GOT3 (cell line): Measurements from ENCODE around the gene RNPEPL1.
"Not testable (repeated sequence)": the region's sequence is repeated elsewhere in the genome, so short reads cannot be mapped to it uniquely, and the experiment has no call there.

Experiments
- DNase-seq: peaks from one replicate; lab custom pipeline; 2025; ENCODE audit warnings: mixed read lengths; lab: John Stamatoyannopoulos, UW

The RNPEPL1 gene, protein sequence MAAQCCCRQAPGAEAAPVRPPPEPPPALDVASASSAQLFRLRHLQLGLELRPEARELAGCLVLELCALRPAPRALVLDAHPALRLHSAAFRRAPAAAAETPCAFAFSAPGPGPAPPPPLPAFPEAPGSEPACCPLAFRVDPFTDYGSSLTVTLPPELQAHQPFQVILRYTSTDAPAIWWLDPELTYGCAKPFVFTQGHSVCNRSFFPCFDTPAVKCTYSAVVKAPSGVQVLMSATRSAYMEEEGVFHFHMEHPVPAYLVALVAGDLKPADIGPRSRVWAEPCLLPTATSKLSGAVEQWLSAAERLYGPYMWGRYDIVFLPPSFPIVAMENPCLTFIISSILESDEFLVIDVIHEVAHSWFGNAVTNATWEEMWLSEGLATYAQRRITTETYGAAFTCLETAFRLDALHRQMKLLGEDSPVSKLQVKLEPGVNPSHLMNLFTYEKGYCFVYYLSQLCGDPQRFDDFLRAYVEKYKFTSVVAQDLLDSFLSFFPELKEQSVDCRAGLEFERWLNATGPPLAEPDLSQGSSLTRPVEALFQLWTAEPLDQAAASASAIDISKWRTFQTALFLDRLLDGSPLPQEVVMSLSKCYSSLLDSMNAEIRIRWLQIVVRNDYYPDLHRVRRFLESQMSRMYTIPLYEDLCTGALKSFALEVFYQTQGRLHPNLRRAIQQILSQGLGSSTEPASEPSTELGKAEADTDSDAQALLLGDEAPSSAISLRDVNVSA

DNA sequence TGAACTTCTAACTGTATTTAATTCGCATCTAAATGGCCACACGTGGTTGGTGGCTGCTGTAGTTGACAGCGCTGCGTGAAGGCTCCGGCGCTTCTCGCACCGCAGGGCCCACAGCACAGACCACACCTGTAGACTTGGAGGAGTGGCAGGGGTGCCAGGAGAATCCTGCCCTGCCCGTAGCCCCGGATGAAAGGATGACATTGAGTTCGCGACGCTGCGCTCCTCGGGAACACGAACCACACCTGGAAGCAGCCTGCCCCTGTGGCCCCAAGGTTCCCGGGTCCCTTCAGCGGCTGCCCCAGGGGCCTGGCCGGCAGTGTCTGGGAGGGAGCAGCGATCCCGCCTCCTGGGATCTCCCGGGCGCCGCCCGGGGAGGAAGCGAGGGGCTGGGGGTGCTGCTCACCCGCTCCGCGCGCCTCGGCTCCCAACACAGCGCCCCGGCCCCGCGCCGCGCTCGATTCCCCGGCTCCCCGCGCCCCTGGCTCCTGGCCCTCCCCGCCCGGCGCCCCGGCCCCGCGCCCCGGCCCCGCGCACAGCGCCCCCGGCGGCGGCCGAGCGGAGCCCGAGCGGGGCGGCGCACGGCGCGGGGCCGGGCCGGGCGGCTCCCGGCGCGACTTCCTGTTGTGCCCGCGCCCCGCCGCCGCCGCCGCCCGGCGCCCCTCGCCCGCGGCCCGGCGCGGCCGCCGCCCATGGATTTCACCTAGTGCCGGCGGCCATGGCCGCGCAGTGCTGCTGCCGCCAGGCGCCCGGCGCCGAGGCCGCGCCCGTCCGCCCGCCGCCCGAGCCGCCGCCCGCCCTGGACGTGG, at the start of gene RNPEPL1:
RNPEPL1 (plus strand) TSS at position 613 of the 806 bp plus-strand sequence; CDS start at position 716, 103 bp downstream.
- no peak for DNase-seq

DNA sequence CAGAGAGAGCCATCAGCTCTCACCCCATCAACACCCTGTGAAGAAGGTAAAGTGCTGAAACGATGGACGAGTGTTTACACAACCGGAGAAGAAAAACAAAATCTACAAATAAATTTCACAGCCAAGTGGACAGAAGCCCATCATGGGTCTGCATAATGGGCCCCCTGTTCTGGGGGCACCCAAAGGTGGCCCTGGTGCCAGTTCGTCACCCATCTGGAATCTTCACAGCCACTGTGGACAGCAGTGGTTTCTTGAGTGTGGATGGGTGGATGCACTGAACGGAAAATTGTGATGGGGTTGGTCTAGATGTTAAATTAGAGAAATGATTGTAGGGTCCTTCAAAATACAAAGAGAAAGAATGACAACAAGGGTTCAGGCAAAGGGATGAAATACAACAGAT, 49.3 kb upstream of the RNPEPL1 start:
- DNase-seq: no peak

DNA sequence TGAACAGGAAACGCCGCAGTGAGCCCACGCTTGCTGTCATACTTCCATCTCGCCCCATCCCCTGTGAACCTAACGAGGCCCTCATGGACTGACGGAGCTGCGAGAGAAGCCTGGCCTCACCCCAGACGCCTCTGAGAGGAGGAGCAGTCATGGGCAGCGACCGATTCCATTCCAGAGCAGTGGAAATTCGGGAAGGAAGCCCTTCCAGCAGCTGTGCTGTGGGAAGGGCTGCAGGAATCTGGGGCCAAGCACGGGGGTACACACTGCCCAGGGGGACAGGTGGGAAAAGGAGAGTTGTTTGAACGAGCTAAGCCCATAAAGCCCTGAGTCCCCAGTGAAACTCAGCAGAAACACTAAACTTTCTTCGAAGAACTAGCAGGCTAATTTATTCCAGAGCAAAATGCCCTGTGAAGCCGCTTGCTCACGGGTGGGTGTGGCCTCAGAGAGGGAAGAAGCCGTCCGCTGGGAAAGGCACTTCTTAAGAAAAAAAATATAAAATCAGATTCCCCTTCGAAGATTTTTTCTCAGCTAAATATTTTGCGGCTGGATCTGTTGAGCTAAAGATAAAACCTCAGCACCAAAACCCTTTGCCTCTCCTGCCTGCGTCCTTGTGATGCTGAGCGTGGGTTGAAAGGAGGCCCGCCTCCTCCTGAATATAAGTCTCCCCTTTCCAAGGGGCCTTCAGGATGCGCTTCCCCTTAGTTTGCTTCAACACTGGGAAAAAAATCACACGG, 48.7 kb upstream of the RNPEPL1 start:
- no peak for DNase-seq

DNA sequence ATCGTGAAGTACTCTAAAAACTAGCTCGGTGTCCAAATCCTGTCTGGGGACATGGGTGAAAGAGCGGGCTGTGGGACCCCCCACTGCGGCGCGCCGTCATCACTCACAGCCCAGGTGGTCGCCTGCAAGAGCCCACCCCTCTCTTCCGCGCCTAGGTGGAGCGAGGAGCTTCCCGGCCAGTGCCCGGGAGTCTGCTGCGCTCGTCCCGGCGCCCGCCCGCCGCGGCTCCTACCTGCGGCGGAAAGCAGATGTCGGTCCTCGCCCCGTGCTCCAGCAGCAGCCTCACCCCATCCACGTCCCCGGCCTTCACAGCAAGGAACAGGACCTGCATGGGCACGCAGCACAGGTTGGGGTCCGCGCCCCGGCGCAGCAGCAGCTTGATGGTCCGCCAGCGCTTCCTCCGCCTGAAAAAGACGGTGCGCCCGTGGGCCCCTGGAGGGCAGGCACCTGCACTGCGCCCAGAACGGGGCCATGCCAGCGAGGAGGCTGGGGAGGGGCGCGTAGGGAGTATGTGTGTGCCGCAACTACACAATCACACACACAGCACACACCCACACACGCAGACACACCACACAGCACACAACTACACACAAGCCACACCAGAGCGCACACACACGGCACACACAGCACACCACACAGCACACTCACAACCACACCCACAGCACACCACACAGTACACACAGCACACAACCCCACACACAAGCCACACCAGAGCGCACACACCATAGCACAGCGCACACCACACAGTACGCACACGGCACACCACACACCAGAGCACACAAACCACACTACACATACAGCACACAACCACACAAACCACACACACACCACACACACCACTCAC, 47.9 kb upstream of the RNPEPL1 start:
- DNase-seq: no peak

DNA sequence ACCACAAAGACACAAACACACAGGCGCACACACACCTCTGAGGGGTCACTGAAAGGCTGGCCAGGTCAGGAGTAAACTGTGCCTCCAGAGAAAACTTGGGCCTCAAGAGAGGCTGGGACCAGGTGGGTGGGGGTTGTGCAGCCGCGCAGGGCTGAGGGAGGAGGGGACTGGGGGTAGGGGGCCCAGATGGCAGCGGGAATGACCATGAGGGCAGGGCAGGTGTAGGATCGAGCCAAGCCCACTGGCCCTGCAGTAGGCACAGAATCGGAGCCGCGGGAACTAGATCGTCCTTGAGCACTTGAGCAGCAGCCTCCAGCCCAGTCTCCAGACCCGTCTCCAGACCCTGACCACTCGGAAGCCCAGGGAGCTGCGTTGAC, 47.3 kb upstream of the RNPEPL1 start:
- DNase-seq: no peak

DNA sequence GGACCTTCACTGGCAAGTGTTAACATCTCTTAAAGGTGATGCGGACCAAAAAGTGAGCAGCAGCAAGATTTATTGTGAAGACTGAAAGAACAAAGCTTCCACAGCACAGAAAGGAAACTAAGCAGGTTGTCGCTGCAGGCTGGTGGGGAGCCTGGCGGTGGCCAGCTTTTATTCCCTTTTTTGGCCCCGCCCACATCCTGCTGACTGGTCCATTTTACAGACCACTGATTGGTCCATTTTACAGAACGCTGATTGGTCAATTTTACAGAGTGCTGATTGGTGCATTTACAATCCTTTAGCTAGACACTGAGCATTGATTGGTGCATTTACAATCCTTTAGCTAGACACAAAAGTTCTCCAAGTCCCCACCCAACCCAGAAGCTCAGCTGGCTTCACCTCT, 46.4 kb upstream of the RNPEPL1 start:
- not testable (repeated sequence) for DNase-seq

DNA sequence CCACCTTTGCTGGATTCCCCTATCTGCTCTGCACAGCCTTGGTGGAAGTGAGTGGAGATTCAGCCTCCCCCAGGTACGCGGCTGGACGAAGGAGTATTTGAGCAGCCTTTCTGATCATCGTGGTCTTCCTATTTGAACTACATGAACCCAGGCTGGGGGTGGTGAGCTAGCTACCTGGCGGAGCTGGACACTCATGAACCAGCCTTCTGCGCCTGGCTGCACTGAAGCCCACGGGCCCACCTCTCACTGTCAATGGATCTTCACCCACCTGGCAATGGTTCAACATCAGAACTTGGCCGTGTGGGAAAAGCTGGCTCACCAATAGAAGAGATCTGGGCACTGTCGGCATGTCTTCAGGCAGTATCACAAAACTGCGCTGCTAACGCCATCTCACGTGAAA, 45.9 kb upstream of the RNPEPL1 start:
- no peak for DNase-seq

DNA sequence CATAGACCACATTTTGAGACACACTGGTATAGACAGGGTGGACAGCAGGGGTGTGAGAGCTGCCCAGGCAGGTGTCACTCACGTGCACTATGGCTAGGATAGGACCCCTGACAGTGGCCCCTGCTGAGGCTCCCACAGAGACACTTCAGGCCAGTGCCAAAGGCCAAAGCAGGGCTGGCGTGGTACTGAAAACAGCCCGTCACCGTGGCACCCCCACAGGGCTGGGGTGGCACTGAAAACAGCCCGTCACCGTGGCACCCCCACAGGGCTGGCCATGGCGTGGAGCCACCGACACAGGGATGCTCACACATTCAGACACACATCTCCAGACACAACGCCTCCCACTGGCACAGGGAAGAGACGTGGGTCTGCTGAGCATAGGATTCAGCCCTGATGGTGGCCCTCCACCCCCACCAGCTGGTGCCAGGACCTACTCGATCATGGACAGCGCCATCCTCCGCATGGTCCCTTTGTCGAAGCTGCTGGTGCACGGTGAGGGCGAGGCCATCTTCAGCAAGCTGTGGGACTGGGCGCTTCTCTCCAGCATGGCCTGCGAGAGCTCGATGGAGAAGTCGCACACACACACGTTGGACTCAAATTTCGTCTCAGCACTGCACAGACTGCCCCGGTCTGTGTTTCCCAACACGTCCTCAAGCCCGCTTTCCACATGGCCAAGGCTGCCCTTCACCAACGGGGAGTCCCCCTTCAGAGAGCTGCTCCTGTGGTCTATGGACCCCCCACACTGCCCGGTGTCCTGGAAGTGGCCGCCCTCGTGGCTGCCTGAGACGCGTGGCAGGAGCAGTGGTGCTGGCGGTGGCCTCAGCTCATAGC, 44.6 kb upstream of the RNPEPL1 start:
- DNase-seq: no peak

DNA sequence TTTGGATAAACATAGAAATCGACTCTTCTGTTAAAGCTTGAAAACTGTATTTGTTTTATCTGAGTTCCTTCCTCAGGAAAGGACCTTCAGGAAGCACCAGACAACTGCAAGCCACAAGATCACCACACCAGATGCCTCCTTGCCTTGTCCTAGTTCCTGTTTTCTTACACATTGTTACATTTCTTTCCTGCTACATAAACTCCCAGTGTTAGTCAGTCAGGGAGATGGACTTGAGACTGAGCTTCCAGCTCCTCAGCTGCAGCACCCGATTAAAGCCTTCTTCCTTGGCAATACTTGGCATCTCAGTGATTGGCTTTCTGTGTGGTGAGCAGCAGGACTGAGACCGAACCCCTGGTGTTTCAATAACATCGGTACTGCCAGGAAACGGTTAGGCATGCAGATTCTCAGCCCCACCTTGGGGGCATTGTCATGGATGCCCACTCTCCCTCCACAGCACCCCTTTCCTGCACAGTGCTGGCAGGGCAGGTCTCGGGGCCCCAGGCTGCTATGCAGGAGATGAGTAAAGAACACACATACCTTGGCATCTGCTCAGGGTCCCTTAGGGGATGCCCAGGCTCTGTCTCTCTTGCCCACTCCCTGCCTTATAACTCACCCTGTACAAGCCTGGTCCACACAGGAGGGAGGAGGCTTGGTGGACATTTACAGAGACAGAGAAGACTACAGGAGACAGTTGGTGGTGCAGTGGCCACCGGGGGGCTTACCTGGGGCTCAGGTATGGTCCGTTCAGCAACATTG, 43.1 kb upstream of the RNPEPL1 start:
- DNase-seq: no peak

DNA sequence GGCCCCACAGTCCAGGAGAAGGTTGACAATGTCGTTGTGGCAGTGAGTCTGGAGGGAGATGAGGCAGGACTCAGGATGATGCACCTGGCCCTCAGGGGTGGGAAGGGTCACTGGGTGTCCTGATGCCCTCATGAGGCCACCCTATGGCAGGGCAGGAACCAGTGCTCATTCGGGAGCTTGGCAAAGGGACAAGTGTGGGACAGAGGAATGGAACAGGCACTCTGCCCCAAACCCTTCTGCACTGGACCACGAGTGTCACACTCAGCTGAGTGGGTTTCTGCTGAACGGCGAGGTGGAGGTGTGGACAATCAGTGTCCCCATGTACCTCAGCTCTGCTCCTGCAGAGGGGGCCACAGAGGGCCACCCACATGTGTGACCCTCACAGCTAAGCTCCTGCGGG, 42.5 kb upstream of the RNPEPL1 start:
- DNase-seq: no peak

DNA sequence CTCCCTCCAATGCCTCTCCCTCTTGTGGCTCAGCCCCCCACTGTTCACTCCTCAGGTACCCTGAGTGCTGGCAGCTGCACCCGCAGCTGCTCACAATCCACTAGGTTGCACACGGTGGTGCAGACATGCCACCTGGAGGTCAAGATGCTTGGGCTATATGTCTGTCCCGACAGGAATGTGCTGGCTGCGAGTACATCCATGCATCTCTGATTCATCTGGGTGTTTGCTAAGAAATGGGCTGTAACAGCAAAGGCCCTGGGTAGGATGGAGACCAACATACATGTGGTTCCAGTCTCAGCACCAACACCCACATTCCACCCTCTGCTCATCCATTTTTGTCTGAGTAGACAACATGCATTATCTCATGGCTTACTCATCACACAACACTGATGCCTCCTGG, 41.8 kb upstream of the RNPEPL1 start:
- DNase-seq: no peak

DNA sequence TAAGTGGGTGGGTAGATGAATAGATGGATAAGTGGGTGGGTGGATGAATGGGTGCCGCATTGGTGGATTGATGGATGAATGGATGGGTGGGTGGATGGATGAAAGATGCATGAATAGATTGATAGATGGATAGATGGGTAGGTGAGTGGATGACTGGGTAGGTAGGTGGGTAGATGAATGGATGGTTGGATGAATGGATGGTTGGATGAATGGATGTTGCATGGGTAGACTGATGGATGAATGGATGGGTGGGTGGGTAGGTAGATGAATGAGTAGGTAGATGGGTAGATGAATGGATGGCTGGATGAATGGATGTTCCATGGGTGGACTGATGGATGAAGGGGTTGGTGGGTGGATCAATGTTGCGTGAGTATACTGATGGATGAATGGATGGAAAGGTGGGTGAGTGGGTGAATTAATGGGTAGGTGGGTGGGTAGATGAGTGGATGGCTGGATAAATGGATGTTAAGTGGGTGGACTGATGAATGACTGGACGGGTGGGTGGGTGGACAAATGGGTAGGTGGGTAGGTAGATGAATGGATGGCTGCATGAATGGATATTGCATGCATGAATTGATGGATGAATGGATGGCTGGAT, 41.0 kb upstream of the RNPEPL1 start:
- DNase-seq: no peak

DNA sequence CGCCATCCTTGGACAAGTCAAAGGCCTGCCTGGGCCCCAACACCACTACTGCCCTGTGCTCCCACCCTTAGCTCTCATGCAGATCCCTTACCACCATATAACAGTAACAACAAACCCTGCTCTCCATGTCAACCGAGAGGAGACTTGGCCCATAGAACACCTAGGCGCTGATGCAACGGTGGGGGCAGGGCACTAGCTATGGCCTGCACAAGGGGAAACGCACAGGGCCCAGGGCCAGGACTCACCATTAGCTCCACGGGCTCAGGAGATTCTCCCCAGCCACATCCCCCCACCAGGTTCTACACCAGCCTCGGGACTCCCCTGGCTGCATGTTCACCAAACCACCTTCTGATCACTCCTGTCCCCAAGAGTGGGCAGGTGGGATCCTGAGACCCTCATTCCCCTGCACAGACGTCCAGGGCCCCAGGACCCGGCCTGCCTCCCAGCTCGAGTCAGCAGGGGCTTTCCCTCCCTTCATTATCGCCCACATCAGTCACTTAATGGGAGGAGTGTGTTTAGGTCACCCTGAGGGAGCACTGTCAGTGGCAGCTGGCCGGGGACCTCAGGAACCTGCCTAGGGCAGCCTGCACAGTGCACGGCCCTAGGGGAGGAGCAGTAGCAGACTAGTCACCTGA, 39.8 kb upstream of the RNPEPL1 start:
- no peak for DNase-seq

DNA sequence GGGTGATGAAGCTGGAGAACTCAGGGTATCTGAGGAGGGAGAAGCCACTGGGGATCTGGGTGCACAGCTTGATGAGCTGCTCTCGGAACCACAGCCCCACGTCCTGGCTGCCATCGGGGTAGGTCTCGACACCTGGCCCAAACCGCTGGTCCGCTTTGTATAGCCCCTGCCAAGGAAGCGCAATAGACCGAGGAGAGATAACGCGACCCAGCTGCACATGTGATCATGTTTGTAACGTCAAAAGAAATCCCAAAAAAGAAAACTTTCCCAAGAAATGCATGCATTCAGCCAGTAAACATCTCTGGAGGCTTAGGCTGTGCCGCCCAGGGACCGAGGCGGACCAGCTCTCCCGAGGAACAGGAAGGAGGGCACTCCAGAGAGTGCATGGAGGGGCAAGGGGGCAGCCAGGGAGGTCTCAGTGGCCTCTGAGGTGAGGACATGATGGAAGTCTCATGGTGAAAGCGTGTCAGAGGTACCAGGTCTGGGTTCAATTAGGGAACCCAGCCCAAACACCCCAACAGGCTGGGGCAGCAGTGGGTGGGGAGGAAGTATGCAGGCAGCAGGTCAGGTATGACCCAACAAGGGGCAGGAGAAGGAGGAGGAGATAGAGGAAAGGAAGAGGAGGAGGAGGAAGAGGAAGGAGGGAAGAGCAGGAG, 38.8 kb upstream of the RNPEPL1 start:
- DNase-seq: no peak

DNA sequence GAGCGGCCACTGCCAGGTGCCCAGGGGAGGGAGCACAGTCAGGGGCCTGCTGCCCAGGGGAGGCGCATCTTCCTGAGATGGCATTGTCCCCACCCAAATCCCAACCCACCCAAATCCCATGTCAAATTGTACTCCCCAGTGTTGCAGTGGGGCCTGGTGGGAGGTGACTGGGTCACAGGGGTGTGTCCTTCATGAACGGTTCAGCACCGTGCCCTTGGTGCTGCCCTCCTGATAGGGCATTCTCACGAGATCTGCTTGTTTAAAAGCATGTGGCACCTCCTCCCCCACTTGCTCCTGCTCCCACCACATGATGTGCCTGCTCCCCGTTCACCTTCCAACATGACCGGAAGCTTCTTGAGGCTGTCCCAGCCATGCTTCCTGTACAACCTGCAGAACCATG, 38.1 kb upstream of the RNPEPL1 start:
- no peak for DNase-seq

DNA sequence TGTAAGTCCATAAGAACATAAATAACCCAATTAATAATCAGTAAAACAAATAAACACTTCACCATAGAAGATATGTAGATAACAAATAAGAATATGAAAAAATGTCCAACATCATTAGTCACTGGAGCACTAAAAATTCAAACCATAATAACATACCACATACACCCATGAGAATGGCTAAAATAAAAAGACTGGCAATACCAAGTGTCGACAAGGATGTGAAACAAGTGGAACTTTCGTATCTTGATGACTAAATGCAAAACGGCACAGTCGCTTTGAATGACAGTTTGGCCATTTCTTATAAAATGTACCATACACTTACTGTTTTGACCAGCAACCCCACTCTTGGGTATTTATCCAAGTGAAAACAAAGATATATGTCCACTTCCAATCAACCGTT, 37.2 kb upstream of the RNPEPL1 start:
- no peak for DNase-seq

DNA sequence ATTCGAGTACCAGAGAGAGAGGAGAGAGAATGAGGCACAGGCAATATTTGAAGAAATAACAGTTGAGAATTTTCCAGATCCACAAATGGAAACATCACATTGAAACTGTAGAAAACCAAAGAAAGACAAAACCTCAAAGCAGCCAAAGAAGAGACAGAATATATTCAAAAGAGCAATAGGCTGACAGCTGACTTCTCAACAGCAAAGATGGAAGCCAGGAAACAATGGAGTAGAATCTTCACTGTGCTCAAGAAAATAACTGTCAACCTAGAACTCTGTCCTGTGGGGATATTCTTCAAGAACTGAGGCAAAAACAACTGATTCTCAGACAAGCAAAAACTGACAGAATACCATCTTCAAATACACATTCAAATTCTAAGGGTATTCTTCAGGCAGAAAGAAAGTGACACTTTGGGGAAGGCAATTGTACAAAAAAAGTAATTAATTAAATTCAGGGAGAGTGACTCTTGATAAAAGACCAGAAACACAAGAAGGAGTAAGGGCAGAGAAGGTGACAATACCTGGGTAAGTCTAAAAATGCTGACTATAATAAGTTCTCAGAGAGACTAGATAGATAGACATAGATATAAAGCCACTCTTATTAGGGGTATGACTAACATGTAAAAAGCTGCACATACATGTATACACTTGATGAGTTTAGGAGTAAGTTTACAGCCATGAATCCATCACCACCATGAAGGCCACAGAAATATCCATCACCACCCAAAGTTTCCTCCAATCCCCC, 36.1 kb upstream of the RNPEPL1 start:
- no peak for DNase-seq
